ENCODE measurements around the gene CAPN15. TPM values are rescaled to one million over a fixed set of nuclear protein-coding genes. Genes with fewer than 3 reads are reported as not detected.
"Not testable (repeated sequence)": the region's sequence is repeated elsewhere in the genome, so short reads cannot be mapped to it uniquely, and the experiment has no call there.

Gene CAPN15
- total RNA-seq, 6 experiments from 2014 or later: 35.3 to 41.4 (median 40.2) TPM

DNA sequence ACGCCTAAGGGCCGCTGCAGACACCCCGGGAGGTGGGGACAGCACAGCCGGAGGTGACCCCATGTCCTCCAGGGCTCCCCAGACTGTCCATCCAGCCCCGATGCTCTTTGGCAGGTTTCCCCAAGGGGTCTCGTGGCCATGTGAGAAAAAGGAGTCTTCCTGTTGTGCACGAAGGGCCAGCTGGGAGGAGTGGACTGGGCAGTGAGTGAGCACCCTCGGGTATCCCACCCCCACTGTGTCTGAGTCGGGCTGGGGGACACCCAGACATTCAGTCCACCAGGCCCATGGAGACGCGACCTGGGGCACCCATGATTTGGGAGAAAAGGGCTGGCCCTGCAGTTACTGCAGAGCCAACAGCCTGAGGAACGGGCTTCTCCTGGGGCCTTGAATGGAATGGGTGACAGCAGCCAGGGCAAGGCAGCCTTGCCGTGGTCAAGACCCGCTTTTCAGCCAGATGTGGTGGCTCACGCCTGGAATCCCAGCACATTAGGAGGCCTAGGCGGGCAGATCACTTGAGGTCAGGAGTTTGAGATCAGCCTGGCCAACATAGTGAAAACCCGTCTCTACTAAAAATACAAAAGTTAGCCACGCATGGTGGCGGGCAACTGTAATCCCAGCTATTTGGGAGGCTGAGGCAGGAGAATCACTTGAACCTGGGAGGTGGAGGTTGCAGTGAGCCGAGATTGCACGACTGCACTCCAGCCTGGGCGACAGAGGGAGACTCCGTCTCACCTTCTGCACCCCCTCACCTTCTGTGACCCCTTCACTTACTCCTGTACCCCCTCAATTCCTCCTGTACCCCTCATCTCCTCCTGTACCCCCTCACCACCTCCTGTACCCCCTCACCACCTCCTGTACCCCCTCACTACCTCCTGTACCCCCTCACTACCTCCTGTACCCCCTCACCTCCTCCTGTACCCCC, 24.1 kb upstream of the CAPN15 start:
- DNase-seq: no peak
- H3K4me1 Mint-ChIP-seq (ENCODE audit: low read depth): no peaks in the 10 kb centered on the region
- H3K9me3 Mint-ChIP-seq: no peaks in the 10 kb centered on the region
- H3K36me3 Mint-ChIP-seq (ENCODE audit: low read depth): no peaks in the 10 kb centered on the region
- H3K27ac Mint-ChIP-seq: no peak overlapping the region
- TF ChIP-seq, protein P1, sequence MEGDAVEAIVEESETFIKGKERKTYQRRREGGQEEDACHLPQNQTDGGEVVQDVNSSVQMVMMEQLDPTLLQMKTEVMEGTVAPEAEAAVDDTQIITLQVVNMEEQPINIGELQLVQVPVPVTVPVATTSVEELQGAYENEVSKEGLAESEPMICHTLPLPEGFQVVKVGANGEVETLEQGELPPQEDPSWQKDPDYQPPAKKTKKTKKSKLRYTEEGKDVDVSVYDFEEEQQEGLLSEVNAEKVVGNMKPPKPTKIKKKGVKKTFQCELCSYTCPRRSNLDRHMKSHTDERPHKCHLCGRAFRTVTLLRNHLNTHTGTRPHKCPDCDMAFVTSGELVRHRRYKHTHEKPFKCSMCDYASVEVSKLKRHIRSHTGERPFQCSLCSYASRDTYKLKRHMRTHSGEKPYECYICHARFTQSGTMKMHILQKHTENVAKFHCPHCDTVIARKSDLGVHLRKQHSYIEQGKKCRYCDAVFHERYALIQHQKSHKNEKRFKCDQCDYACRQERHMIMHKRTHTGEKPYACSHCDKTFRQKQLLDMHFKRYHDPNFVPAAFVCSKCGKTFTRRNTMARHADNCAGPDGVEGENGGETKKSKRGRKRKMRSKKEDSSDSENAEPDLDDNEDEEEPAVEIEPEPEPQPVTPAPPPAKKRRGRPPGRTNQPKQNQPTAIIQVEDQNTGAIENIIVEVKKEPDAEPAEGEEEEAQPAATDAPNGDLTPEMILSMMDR (IDR thresholded peaks at IDR 0.05): no peak
- no peak overlapping the region for H3K4me3 Mint-ChIP-seq
- no peaks in the 10 kb centered on the region for H3K27me3 Mint-ChIP-seq (ENCODE audit: insufficient read depth)

DNA sequence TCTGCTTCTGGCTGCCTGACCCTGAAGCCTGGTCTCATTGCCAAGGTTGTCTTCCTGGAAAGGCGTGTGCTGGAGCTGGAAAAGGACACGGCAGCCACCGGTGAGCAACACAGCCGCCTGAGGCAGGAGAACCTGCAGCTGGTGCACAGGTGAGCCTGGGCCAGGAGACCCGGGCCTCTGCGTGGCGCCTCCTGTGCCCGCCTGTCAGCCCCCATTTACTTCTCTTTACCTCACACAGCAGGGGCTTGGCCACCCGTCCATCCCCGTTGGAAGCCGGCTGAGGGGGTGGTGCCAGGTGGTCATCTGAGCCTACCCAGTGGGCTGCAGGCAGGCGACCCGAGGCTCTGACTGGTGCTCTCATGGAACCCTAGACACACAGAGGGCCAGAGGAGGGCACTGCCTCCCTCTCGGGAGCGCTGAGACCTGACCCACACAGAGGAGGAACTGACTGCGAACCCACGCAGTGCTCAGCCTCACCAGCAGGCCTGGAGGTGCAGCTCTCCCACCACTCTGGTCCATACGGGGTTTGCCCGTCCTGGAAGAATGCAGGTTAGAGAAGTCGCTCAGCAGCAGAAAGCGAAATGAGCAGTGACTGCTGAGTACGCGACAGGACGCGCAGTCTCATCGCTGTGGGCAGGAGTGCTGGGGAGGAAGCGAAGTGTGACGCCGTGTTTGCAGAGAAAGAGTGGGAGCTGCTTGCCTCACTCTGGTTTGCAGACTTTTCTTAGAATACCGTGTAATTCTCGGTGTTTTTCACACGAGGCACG, 21.9 kb upstream of the CAPN15 start:
- TF ChIP-seq, protein P1 (IDR thresholded peaks at IDR 0.05): no peak
- H3K27ac Mint-ChIP-seq: no peak overlapping the region
- no peaks in the 10 kb centered on the region for H3K36me3 Mint-ChIP-seq (ENCODE audit: low read depth)
- H3K4me1 Mint-ChIP-seq (ENCODE audit: low read depth): no peaks in the 10 kb centered on the region
- no peak for DNase-seq
- H3K27me3 Mint-ChIP-seq (ENCODE audit: insufficient read depth): no peaks in the 10 kb centered on the region; the same call in 1 of the 2 replicates
- H3K4me3 Mint-ChIP-seq: no peak overlapping the region
- H3K9me3 Mint-ChIP-seq: no peaks in the 10 kb centered on the region

DNA sequence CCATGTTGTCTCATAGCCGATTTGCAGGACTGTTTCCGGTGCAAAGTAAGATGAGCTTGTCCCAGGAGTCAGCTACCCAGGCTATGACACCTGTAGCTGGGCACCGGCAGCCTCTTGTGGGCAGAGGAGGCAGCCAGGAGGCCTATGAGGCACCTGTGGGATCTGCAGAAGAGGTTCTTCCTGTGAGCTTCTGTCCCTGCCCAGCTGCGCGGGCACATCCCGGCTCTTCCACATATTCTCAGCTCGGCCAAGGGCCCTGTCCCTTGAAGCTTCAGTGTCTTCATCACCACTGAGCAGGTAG, 21.3 kb upstream of the CAPN15 start:
- no peaks in the 10 kb centered on the region for H3K4me1 Mint-ChIP-seq (ENCODE audit: low read depth)
- H3K27ac Mint-ChIP-seq: no peak overlapping the region
- no peaks in the 10 kb centered on the region for H3K9me3 Mint-ChIP-seq
- H3K27me3 Mint-ChIP-seq (ENCODE audit: insufficient read depth): no peaks in the 10 kb centered on the region; the same call in 1 of the 2 replicates
- no peaks in the 10 kb centered on the region for H3K36me3 Mint-ChIP-seq (ENCODE audit: low read depth)
- TF ChIP-seq, protein P1 (IDR thresholded peaks at IDR 0.05): no peak
- no peak overlapping the region for H3K4me3 Mint-ChIP-seq
- no peak for DNase-seq

DNA sequence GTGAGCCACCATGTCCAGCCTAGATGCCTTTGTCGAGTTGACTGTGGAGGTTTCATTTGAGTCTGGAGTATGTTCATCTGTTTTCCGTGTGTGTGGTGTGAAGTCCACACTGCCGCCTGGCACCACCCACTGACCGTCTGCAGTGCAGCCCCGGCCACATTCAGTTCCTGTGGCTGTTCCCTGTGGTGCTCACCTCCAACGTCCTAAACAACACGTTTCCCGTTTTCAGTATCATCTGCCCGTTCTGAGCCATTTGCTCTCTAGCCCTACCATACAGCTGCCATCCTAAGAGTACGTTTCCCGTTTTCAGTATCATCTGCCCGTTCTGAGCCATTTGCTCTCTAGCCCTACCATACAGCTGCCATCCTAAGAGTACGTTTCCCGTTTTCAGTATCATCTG, 20.0 kb upstream of the CAPN15 start:
- not testable (repeated sequence) for H3K27me3 Mint-ChIP-seq (ENCODE audit: insufficient read depth); H3K27ac Mint-ChIP-seq; H3K36me3 Mint-ChIP-seq (ENCODE audit: low read depth); DNase-seq; H3K4me1 Mint-ChIP-seq (ENCODE audit: low read depth); H3K4me3 Mint-ChIP-seq; H3K9me3 Mint-ChIP-seq

DNA sequence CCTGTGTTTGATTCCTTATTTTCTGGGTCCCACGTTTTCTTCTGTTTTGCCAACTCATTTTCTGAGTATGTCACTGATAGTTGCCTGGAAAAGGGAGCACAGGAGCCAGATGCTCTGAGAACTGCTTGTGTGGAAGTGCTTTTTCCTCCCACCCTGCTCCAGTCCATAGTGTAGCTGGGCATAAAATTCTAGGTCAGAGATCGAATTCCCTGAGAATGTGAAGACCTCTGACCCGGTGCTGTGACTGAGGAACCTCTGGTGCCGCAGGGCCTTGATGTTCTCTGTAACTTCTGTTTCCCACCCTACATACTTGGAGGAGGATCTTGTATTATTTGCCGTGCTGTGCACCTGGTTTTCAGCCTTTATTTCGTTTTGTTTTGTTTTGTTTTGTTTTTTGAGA, 19.5 kb upstream of the CAPN15 start:
- H3K36me3 Mint-ChIP-seq (ENCODE audit: low read depth): no peaks in the 10 kb centered on the region
- H3K4me1 Mint-ChIP-seq (ENCODE audit: low read depth): no peaks in the 10 kb centered on the region
- TF ChIP-seq, protein P1 (IDR thresholded peaks at IDR 0.05): no peak
- no peaks in the 10 kb centered on the region for H3K9me3 Mint-ChIP-seq
- H3K27ac Mint-ChIP-seq: no peak overlapping the region
- H3K27me3 Mint-ChIP-seq (ENCODE audit: insufficient read depth): no peaks in the 10 kb centered on the region; the same call in 1 of the 2 replicates
- no peak overlapping the region for H3K4me3 Mint-ChIP-seq
- no peak for DNase-seq
